ENCODE measurements around the gene PITHD1. TPM values are rescaled to one million over a fixed set of nuclear protein-coding genes. Genes with fewer than 3 reads are reported as not detected.

The PITHD1 gene
- total and polyA plus RNA-seq, 2 of the 8 experiments (the other 6 are each of a cell fraction or from before 2014, with no cell fraction given), result 67.4 to 68.8 TPM

- no peak overlapping the region for H2BK120ac ChIP-seq (replicated peaks; ENCODE audit: low read depth, low read length)
- WGBS, 2 experiments (ENCODE audit: extremely low coverage in 1 of 2, insufficient coverage in 1 of 2, insufficient read length in 1 of 2, insufficient replicate concordance in 2 of 2, low coverage in 1 of 2, low lambda C conversion rate in 2 of 2, missing lambda C conversion rate in 1 of 2), result 85% methylated on average over 4 of the region's 4 CpGs; no CpG with 5 or more reads in 1 of the 2 experiments
- no peak overlapping the region for H3K4me2 ChIP-seq (ENCODE audit: insufficient read depth in 1 of 2, low read depth in 2 of 2, low read length in 2 of 2)
- no peak overlapping the region for H3K56ac ChIP-seq (replicated peaks; ENCODE audit: insufficient read length, low read depth, low read length)
- FAIRE-seq, result no peak
- no peak overlapping the region for H3K4ac ChIP-seq (replicated peaks; ENCODE audit: insufficient read length, low read depth, low read length)
- no peaks in the 10 kb centered on the region for H3K79me2 ChIP-seq (ENCODE audit: control insufficient read depth in 1 of 2, insufficient read depth in 2 of 2, low read length in 2 of 2)
- ChIA-PET POLR2A (ENCODE audit: partially characterized antibody) (interaction anchor here (1.0 to 1.1 kb wide), 2 partner anchors 11 to 12 kb away, joined by 3 to 5 read pairs; partner anchors contain the start of gene HMGCL), CTCF (ENCODE audit: partially characterized antibody) (interaction anchor here (2.2 to 6.5 kb wide), 2 partner anchors 11 to 103 kb away, joined by 5 to 99 read pairs; partner anchors contain the start of gene HMGCL)
- no peaks in the 10 kb centered on the region for H4K20me1 ChIP-seq (replicated peaks in 1 of 2; ENCODE audit: control insufficient read depth in 1 of 2, insufficient read depth in 2 of 2, low read length in 2 of 2)
- H3K18ac ChIP-seq (ENCODE audit: extremely low read depth, low read length), result no peak overlapping the region
- H2BK12ac ChIP-seq (ENCODE audit: low read depth, low read length), result no peak overlapping the region
- no peak overlapping the region for H4K91ac ChIP-seq (replicated peaks; ENCODE audit: insufficient read length, low read length)
- DNase-seq (ENCODE audit: low read depth in 1 of 2, low spot score in 2 of 2), result no peak
- TF ChIP-seq TBP (IDR thresholded peaks at IDR 0.05; ENCODE audit: low read depth, low read length) (no peak), POU5F1 (IDR thresholded peaks at IDR 0.05; ENCODE audit: low read depth, low read length) (no peak), SIX5 (IDR thresholded peaks at IDR 0.05; ENCODE audit: low read depth, low read length) (no peak)
- H3K9me3 ChIP-seq (ENCODE audit: insufficient read depth in 2 of 2, low read depth in 1 of 2, low read length in 1 of 2), result no peaks in the 10 kb centered on the region
- H4K8ac ChIP-seq (ENCODE audit: extremely low read depth, insufficient read depth, low read length), result no peak overlapping the region
- no peak overlapping the region for H4K5ac ChIP-seq (ENCODE audit: insufficient read length, low read depth, low read length)
- H2AK5ac ChIP-seq (ENCODE audit: low read depth, low read length), result no peak overlapping the region
- peaks cover 0 to 23% (median 1%) of the 10 kb centered on the region in 4 experiments; a peak in 5 of 8 replicates for H3K36me3 ChIP-seq (ENCODE audit: control insufficient read depth in 2 of 4, insufficient read depth in 4 of 4, low read length in 3 of 4)
- no peaks in the 10 kb centered on the region for H3K27me3 ChIP-seq (replicated peaks in 1 of 4; ENCODE audit: control insufficient read depth in 3 of 4, extremely low read depth in 1 of 4, insufficient read depth in 3 of 4, low read length in 3 of 4)
- no peak overlapping the region for H2BK20ac ChIP-seq (ENCODE audit: low read length)
- no peak overlapping the region for H3K9ac ChIP-seq (replicated peaks in 1 of 4; ENCODE audit: extremely low read depth in 1 of 4, low read depth in 3 of 4, low read length in 3 of 4)
- no peak overlapping the region for H3K27ac ChIP-seq (ENCODE audit: low read depth, low read length)
- no peak overlapping the region for H2BK15ac ChIP-seq (ENCODE audit: low read length)
- H3K4me3 ChIP-seq (ENCODE audit: extremely low read depth in 1 of 4, insufficient read depth in 2 of 4, low read depth in 3 of 4, low read length in 4 of 4), result no peak overlapping the region
- no peaks in the 10 kb centered on the region for H3K23me2 ChIP-seq (ENCODE audit: low read depth, low read length)
- no peak overlapping the region for H2BK5ac ChIP-seq (ENCODE audit: low read depth, low read length)
- H2AFZ ChIP-seq (ENCODE audit: low read length), result no peak overlapping the region
- H3K14ac ChIP-seq (ENCODE audit: insufficient read length), result no peak overlapping the region
- H3K79me1 ChIP-seq (ENCODE audit: low read depth, low read length), result no peaks in the 10 kb centered on the region
- H3K4me1 ChIP-seq (replicated peaks in 1 of 4; ENCODE audit: control insufficient read depth in 3 of 4, insufficient read depth in 4 of 4, low read length in 3 of 4), result peaks cover 0 to 1% (median 0%) of the 10 kb centered on the region in 4 experiments; a peak in 2 of 7 replicates
- no peak overlapping the region for H3K23ac ChIP-seq (ENCODE audit: insufficient read length)
Measured at GRCh38 chr1:23814016-23814415, 35.8 kb downstream of the PITHD1 start.
